ENCODE data around the gene ARAP3.

The ARAP3 gene

DNA sequence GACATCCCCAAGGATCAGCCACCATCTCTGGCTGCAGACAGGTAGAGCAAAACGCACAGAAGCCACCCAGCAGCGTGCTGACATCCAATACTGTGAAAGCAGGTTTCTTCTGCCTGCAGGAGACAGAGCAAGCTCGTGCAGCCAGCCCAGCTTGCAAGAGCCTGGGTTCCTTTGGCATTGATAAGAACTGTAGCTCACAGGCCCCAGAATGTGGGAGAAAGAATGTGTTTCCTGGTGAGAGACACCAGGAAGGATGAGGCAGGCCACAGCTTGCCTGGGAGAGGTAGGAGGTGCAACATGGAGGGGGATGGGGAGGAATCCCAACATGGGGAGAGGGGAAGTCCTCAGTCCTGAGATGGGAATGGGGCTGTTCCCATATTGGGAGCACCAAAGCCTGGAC is 34.0 kb upstream of the ARAP3 start:
- TF ChIP-seq, protein P1, sequence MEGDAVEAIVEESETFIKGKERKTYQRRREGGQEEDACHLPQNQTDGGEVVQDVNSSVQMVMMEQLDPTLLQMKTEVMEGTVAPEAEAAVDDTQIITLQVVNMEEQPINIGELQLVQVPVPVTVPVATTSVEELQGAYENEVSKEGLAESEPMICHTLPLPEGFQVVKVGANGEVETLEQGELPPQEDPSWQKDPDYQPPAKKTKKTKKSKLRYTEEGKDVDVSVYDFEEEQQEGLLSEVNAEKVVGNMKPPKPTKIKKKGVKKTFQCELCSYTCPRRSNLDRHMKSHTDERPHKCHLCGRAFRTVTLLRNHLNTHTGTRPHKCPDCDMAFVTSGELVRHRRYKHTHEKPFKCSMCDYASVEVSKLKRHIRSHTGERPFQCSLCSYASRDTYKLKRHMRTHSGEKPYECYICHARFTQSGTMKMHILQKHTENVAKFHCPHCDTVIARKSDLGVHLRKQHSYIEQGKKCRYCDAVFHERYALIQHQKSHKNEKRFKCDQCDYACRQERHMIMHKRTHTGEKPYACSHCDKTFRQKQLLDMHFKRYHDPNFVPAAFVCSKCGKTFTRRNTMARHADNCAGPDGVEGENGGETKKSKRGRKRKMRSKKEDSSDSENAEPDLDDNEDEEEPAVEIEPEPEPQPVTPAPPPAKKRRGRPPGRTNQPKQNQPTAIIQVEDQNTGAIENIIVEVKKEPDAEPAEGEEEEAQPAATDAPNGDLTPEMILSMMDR (conservative IDR thresholded peaks at IDR 0.05): no peak
- no peak for TF ChIP-seq ZFX (IDR thresholded peaks at IDR 0.05)
- H3K27ac ChIP-seq: no peak overlapping the region

DNA sequence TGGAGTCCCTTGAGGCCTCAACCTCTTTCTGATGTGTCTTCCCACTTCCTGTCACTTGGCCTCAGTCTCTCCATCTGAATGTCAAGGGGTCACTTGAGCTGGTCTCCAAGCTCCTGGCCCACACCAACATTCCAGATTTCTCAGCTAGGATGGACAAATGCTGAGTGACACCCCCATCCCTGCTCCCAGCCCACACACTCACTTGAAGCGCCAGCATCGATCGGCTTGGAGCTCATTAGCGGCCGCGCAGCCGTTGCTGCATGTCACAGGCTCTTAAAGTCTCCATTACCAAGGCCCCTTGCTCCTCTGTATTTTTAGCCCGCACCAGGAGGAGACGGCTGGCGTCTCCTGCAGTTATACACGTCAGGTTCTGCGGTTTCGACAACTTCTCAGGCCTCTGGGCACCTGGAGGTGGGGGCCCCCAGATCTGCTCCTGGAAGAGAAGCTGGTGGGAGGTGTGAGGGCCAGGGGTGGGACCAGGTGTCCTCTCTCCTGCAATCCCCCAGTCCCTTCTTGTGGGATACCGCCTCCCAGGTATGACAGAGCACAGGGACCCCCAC is 33.4 kb upstream of the ARAP3 start:
- TF ChIP-seq ZFX (IDR thresholded peaks at IDR 0.05): no peak
- TF ChIP-seq, protein P1 (conservative IDR thresholded peaks at IDR 0.05): no peak
- no peak overlapping the region for H3K27ac ChIP-seq

DNA sequence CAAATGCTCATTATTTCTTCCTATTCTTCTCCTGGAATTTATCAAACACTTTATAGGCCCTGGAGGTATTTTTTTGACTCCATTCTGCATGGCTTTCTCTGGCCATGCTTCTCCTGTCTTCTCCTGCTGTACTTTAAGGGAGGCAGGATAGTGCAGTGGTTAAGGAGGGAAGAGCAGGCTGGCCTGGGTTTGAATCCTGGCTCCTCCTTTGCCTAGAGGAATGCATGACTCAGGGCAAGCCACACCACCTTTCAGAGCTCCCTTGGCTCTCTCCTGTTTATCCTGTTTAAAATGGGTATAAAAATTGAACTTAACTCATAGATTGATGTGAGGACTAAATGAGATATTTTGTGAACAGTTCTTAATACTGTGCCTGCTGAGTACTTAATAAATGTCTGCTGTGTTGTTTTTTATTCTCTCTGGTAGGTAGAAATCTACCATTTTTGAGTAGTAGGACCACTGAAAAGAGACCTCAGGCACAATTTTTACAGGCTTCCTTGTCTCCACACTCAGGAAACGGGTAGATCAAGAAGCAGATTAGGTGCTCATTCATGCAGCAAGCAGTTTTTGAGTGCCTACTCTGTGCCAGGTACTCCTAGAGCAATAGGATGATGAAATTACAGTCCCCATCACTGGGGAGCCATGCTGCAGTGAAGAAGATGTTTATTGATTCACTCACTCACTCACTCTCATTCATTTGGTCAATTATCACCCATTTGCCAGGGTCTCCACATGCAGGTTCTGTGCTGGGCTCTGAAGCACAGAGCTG is 32.7 kb upstream of the ARAP3 start:
- TF ChIP-seq, protein P1 (conservative IDR thresholded peaks at IDR 0.05): no peak
- TF ChIP-seq ZFX (IDR thresholded peaks at IDR 0.05): no peak
- H3K27ac ChIP-seq: no peak overlapping the region

DNA sequence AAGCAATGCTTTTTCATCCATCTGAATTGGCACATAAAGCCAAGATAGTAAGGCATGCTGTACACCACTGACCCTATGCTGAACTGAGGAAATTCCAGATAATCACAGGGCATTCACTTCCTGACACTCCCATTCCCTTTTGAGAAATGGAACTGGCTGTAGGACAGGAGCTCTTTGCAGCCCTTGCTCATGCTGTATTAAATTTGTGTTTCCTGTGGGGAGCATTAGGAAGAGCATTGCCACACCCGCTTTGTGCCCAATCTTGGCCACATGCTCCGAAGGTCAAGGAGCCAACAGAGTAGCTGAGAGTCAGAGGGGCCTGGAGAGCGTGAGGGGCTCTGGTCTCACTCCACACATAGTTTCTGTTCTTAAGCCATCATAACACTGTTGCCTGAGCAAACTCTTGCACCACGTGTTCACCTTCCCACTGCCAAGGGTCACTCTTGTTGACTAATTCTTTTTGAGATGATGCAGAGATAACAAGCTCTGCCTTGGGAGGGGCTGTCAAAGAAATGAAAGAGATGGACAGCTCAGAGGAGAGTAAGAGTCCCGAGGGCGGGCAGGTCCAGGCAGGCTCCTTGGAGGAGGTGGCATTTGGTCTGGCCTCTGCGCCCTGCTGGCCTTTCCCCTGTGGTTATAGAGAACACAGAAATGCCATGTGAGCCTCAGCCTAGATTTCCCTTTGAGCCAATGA is 31.7 kb upstream of the ARAP3 start:
- no peak overlapping the region for H3K27ac ChIP-seq
- TF ChIP-seq, protein P1 (conservative IDR thresholded peaks at IDR 0.05): no peak
- no peak for TF ChIP-seq ZFX (IDR thresholded peaks at IDR 0.05)

DNA sequence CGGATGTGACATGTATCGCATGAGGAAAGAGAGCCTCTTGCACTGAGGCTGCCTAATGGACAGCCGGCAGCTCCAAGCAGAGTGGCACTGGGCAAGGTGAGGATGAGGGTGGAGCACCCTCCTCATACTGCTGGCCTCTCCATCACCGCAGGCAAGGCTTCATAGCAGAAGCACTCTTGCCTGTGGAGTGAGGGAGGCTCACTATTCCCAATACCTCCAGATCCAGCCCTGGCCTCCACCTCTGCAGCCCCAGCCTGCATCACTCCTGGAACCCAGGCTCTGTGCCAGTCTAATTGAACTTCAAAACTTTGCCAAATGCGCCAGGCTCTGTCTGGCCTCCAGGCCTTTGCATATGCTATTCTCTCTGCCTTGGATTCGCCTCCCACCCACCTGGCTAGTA is 29.7 kb upstream of the ARAP3 start:
- no peak for TF ChIP-seq ZFX (IDR thresholded peaks at IDR 0.05)
- TF ChIP-seq, protein P1 (conservative IDR thresholded peaks at IDR 0.05): no peak
- no peak overlapping the region for H3K27ac ChIP-seq

DNA sequence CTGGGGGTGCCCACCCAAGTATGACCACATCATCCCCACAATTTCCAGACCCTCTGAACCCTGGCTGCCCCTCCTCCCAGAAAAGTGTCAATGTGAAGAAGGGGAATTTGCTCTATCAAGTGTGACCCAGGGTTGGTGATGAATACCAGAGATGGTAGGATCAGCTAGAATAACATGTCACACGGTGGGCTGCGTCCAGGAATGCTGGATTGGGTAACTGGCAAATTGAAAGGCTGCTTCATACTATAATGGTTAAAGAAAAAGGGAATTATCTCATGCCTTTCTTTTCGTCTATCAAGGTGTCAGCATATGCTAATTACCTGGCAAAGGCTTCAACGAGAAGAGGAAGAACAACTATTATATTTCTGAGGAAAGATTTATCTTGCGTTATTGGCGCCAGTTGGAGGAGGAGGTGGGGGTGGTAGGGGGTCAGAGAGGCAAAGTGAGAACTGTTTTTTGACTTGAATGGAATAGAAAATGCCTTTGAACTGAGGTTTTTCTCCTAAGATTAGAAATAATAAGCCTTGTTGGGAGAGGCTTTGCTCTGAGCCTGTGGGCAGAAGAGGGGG is 27.8 kb upstream of the ARAP3 start:
- no peak overlapping the region for H3K27ac ChIP-seq
- TF ChIP-seq, protein P1 (conservative IDR thresholded peaks at IDR 0.05): no peak
- TF ChIP-seq ZFX (IDR thresholded peaks at IDR 0.05): no peak

DNA sequence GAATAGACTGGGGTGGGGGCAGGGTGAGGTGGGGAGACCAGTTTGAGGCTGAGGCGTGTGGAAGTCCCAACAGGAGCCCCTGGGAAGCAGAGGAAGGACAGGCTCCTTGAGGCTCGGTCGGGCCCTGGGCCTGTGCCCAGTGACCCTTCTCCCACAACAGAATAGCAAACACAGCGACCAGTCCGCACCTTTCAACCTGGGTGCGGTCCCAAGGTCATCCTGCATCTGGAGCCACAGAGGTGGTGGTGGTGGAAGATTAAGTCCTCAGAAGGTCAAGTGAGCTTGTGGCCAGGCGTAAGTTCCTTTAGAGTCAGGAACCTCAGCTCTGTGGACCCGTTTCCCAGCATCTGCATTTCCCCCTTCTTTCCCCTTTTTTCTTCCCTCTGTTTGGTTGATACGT is 26.0 kb upstream of the ARAP3 start:
- TF ChIP-seq ZFX (IDR thresholded peaks at IDR 0.05): no peak
- TF ChIP-seq, protein P1 (conservative IDR thresholded peaks at IDR 0.05): no peak
- H3K27ac ChIP-seq: no peak overlapping the region

Measured in C4-2B (cell line).